Astrocyte of the cerebellum (primary cell): ENCODE results near the gene MYO1E.
A peak's percentile ranks its signal among the peaks of the same experiment; 100 is the strongest.

Experiments used
- DNase-seq: peaks from one replicate; pipeline ENCODE4 v3.0.0-alpha.2; 2011; ENCODE audit warnings: low read depth
- H3K4me3 ChIP-seq: 2 replicates; pipeline ENCODE4 v1.5.1; 2011; ENCODE audit warnings: mild to moderate bottlenecking, low read depth, low read length, moderate library complexity
- in situ Hi-C: cut with HindIII; loops from 2 replicates; pipeline ENCODE4 v1.10.0; 2017; ENCODE audit warnings: low sequenced_read_pairs
- TF ChIP-seq, protein P1 (sequence below): IDR thresholded peaks from 2 replicates; pipeline ENCODE4 v1.5.1; 2012; ENCODE audit warnings: low read length, low read depth, moderate library complexity, mild to moderate bottlenecking; ENCODE audit errors: missing control alignments

The MYO1E gene

GRCh38 chr15:59296181-59296617, 76.5 kb downstream of the MYO1E start:
- DNase-seq: peak; percentile 89
- in situ Hi-C loops: no loop called here
- no peak overlapping the region for H3K4me3 ChIP-seq
- TF ChIP-seq, protein P1, sequence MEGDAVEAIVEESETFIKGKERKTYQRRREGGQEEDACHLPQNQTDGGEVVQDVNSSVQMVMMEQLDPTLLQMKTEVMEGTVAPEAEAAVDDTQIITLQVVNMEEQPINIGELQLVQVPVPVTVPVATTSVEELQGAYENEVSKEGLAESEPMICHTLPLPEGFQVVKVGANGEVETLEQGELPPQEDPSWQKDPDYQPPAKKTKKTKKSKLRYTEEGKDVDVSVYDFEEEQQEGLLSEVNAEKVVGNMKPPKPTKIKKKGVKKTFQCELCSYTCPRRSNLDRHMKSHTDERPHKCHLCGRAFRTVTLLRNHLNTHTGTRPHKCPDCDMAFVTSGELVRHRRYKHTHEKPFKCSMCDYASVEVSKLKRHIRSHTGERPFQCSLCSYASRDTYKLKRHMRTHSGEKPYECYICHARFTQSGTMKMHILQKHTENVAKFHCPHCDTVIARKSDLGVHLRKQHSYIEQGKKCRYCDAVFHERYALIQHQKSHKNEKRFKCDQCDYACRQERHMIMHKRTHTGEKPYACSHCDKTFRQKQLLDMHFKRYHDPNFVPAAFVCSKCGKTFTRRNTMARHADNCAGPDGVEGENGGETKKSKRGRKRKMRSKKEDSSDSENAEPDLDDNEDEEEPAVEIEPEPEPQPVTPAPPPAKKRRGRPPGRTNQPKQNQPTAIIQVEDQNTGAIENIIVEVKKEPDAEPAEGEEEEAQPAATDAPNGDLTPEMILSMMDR: no peak

- no peak overlapping the region for H3K4me3 ChIP-seq
- no peak for DNase-seq
- TF ChIP-seq, protein P1: no peak
- in situ Hi-C loops: no loop called here
Observed at GRCh38 chr15:59295261-59296001, 77.2 kb downstream of the MYO1E start.

GRCh38 chr15:59294574-59295260, 78.0 kb downstream of the MYO1E start:
- TF ChIP-seq, protein P1: no peak
- peak; percentile 70 for DNase-seq
- no peak overlapping the region for H3K4me3 ChIP-seq
- in situ Hi-C loops: no loop called here

DNA sequence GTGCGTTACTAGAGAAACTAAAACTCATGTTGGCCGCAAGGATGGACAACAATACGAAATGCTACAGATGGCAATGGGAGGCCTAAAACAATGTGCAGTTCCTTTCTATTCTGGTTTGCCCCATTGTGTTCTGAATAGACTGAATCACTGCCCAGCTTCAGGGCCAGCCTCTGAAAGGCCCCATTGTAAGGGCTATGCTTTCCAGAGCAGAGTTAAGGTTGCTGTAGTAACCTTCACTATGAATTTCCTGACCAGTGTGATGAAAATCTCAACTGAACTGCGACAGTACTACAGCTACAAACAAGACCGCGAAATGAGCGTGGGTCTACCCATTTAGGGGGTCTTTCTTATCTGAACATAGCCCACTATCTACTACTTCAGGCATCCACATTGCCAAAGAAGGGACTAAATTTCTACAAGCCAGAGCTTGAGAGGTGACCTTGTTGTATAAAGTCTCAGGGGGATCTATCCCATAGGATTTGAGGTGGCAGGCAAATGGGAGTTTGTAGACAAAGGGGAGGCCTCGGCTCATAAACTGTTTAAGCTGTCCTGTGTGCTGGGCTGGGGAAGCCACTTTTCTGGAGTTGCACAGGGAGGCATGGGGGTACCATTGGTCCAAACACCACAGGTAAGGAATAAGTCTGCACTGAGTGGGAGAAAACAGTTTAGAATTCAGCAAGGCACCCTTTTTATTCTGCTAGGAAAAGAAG, 80.1 kb downstream of the MYO1E start:
- no peak for DNase-seq
- H3K4me3 ChIP-seq: no peak overlapping the region
- in situ Hi-C loops: no loop called here
- TF ChIP-seq, protein P1: no peak

- TF ChIP-seq, protein P1: no peak
- no peak overlapping the region for H3K4me3 ChIP-seq
- no peak for DNase-seq
- in situ Hi-C loops: no loop called here
Observed at GRCh38 chr15:59291213-59291549, 81.5 kb downstream of the MYO1E start.

DNA sequence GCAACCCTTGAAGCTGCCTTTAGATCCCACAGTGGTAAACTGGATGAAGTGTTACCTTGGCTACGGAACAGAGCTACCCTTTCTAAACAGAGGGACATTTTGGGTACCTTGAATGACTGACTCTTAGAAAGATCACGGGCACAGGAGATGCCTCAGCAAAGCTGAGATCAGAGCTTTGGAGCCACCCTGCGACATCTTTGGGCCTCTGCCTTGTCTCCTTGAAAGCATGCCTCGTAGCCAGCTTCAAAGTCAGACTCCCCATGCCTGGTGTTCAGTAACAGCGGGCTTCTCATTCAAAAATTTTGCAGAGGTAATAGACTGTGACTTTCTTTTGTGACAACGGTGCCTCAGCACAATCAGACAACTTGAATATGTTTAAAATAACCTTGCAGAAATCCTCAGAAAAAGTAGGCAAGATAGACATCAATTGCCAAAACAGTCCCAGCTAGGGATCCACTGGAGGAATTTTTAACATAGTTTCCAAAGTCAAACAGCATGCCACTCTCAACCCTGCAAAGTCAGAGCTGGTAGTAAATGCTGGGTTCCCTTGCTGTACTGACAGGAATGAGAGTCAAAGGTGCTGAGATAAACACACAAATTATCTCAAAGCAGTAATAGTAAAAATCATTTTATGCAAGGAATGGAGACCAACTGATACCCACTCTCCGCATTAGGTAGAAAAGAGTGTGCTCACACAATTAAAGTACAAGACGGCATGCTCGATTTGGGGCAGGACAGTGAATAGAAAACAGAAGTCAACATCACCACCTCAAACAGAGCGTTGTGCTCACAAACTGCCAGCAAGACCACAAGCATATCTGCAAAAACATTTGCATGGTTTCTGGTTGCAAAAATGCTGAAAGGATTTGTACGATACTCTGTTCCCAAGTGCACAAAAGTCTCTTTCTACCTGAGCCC, 82.1 kb downstream of the MYO1E start:
- no peak overlapping the region for H3K4me3 ChIP-seq
- DNase-seq: no peak
- in situ Hi-C loops: no loop called here
- TF ChIP-seq, protein P1: no peak
